Esophagus (tissue), 2 donors: ENCODE results near the gene GYPC. TPM values are rescaled to one million over a fixed set of nuclear protein-coding genes. Genes with fewer than 3 reads are reported as not detected.

Experiments
- H3K27ac ChIP-seq, 2 donors: one replicate each; pipeline ENCODE4 v1.5.1; 2013; ENCODE audit warnings: low read depth in 2 of 2, mild to moderate bottlenecking in 2 of 2, inconsistent platforms in 1 of 2, low read length in 1 of 2, moderate library complexity in 1 of 2
- H3K27me3 ChIP-seq, 2 donors: one replicate each; pipeline ENCODE4 v1.6.1; 2013; ENCODE audit warnings: low read length in 2 of 2, control low read depth in 1 of 2, mild to moderate bottlenecking in 1 of 2; ENCODE audit not compliant: insufficient read depth in 2 of 2, control insufficient read depth in 1 of 2
- H3K36me3 ChIP-seq, 2 donors: one replicate each; pipeline ENCODE4 v1.6.1; 2013; ENCODE audit warnings: low read length in 1 of 2; ENCODE audit not compliant: control insufficient read depth in 2 of 2, insufficient read depth in 2 of 2
- H3K4me1 ChIP-seq, 2 donors: one replicate each; pipeline ENCODE4 v1.6.1; 2013; ENCODE audit warnings: low read length in 1 of 2; ENCODE audit not compliant: control insufficient read depth in 2 of 2, insufficient read depth in 2 of 2
- H3K4me3 ChIP-seq, 2 donors: one replicate each; pipeline ENCODE4 v1.5.1; 2013; ENCODE audit warnings: low read length in 2 of 2, mild to moderate bottlenecking in 2 of 2, low read depth in 1 of 2, moderate library complexity in 1 of 2
- H3K9me3 ChIP-seq, 2 donors: one replicate each; pipeline ENCODE4 v1.6.1; 2013; ENCODE audit warnings: mild to moderate bottlenecking in 2 of 2, low read depth in 1 of 2, low read length in 1 of 2, moderate library complexity in 1 of 2; ENCODE audit not compliant: control insufficient read depth in 2 of 2, insufficient read depth in 1 of 2
- WGBS, 2 donors: extraction: QIAGEN DNeasy Blood & Tissue Kit; methylation state at CpG; one replicate each; pipeline ENCODE4 v1.1.7; 2013; 5-methylcytosine and 5-hydroxymethylcytosine counted together
- polyA plus RNA-seq, 2 donors: library from polyadenylated mRNA; stranded (reverse); fragments of 200-250 nt; gene quantifications; one replicate each; pipeline ENCODE4 v1.2.3, GENCODE V29; 2013
- donor health status: healthy with polysubstance abuse.
- donor health status: Bipolar disorder and iron deficiency.

GYPC gene
- polyA plus RNA-seq, 2 donors: 23.7 to 25.0 TPM

DNA sequence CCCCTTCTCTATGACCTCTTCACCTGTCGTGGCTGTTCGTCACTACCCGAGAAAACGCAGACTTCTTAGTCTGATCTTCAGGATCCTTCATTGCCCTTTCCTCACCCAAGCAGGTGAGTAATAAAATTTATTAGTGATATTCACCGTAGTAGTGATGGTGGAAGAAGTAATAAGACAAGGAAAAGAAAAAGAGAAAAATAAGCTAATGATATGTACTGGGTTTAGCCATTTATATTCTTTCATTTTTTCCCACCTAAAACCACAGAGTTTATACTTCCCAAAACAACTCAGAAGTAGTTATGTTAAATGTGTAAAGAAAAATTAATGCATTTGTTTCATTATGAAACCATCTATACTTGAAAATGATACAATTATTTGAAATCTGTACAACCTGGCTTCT, 19.7 kb downstream of the GYPC start:
- Histone ChIP-seq H3K4me3 (no peak overlapping the region), H3K9me3 (no peaks in the 10 kb centered on the region), H3K27me3 (no peaks in the 10 kb centered on the region), H3K36me3 (peaks cover 0 to 4% of the 10 kb centered on the region in 2 donors), H3K27ac (no peak overlapping the region), H3K4me1 (peaks cover 2 to 4% of the 10 kb centered on the region in 2 donors)
- 97% methylated on average over 5 of the region's 5 CpGs for WGBS, 2 donors

DNA sequence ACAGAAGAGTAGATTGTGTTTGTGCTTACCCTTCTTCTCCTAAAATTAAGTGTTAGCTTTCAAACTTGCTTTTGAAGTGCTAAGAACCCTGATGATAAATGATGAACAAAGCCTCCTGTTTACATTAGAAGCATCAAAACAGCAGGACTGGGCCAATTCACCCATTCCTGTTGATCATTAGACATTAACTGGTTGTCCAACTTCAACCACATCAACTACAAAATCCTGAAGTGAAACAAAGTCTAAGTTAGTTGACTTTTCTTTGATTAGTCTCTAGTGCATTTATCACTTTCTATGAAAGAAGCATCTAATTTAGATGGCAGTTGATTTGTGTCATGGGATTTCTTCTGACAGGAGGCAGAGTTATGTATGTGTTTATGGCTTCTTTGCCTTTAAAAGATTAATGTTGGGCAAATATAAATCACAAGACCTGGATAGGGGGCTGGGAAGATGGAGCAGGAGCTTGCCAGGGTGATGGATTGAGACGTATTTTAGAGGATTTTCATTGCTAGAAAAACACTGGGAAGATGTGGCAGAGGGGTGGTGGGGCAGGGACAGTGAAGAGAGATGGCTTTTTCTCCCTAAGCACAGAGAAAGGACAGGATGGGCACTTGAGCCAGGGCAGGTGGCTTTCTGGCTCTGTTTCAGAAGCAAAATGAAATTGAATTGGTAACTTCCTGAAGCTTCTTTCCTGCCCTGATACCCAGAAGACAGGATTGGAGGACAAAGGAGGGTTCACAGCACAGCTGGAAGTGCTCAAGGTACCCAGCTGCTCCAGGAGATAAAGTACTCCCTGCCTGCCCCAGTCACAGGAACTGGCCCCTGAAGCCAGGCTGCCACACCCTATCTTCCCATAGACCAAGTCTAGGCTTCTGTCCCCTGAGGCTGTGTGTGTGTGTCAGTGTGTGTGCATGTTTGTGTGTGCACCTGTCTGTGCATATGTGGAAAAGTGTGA, 20.5 kb downstream of the GYPC start:
- no peaks in the 10 kb centered on the region for H3K9me3 ChIP-seq
- no peak overlapping the region for H3K4me3 ChIP-seq
- peaks cover 2 to 4% of the 10 kb centered on the region in 2 donors for H3K4me1 ChIP-seq
- H3K27me3 ChIP-seq: no peaks in the 10 kb centered on the region
- WGBS, 2 donors: 67 to 86% methylated on average over 1 of the region's 1 CpG
- H3K36me3 ChIP-seq: peaks cover 0 to 4% of the 10 kb centered on the region in 2 donors
- H3K27ac ChIP-seq: no peak overlapping the region

- Histone ChIP-seq H3K36me3 (peaks cover 0 to 4% of the 10 kb centered on the region in 2 donors), H3K27me3 (no peaks in the 10 kb centered on the region), H3K4me1 (peaks cover 2 to 7% of the 10 kb centered on the region in 2 donors), H3K9me3 (no peaks in the 10 kb centered on the region), H3K4me3 (no peak overlapping the region), H3K27ac (no peak overlapping the region)
- WGBS, 2 donors: 83 to 92% methylated on average over 1 of the region's 1 CpG
Measured at GRCh38 chr2:126677176-126677538, 21.2 kb downstream of the GYPC start.

- Histone ChIP-seq H3K27me3 (no peaks in the 10 kb centered on the region), H3K36me3 (peaks cover 0 to 4% of the 10 kb centered on the region in 2 donors), H3K4me1 (peaks cover 2 to 7% of the 10 kb centered on the region in 2 donors), H3K27ac (no peak overlapping the region), H3K4me3 (no peak overlapping the region), H3K9me3 (no peaks in the 10 kb centered on the region)
- WGBS, 2 donors: 61 to 67% methylated on average over 13 of the region's 13 CpGs
Measured at GRCh38 chr2:126678269-126679065, 22.5 kb downstream of the GYPC start.

GRCh38 chr2:126679094-126679713, 23.2 kb downstream of the GYPC start:
- whole genome bisulfite sequencing, 2 donors: 92 to 95% methylated on average over 9 of the region's 9 CpGs
- Histone ChIP-seq H3K4me3 (no peak overlapping the region), H3K36me3 (peaks cover 0 to 4% of the 10 kb centered on the region in 2 donors), H3K27ac (no peak overlapping the region), H3K4me1 (peaks cover 2 to 7% of the 10 kb centered on the region in 2 donors), H3K27me3 (no peaks in the 10 kb centered on the region), H3K9me3 (no peaks in the 10 kb centered on the region)

GRCh38 chr2:126681505-126681904, 25.5 kb downstream of the GYPC start:
- Histone ChIP-seq H3K9me3 (no peaks in the 10 kb centered on the region), H3K4me3 (no peak overlapping the region), H3K27me3 (no peaks in the 10 kb centered on the region), H3K4me1 (peaks cover 2 to 7% of the 10 kb centered on the region in 2 donors), H3K27ac (no peak overlapping the region), H3K36me3 (peaks cover 0 to 4% of the 10 kb centered on the region in 2 donors)
- 85 to 92% methylated on average over 6 of the region's 6 CpGs for WGBS, 2 donors

- H3K27ac ChIP-seq: no peak overlapping the region
- H3K4me3 ChIP-seq: no peak overlapping the region
- WGBS, 2 donors: 81 to 89% methylated on average over 4 of the region's 4 CpGs
Measured at GRCh38 chr2:126685629-126686028, 29.7 kb downstream of the GYPC start.

DNA sequence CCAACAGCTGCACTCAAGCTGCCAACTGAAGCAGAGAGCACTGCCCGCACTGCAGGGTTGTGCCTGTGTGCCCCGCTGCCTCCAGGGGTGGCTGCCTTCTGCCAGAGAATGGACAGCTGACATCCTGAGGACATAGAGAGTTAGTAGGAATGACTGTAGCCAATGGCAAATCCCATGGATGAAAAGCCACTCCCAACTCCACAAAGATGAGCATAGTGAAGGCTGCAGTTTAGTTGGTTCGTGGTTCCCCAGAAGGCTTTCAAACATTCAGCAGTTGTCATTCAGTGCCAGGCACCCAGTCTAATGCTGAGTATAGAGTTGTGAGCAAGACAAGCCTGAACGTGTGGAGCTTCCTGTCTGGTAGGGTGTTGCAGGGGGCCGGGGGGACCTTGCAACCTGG, 30.3 kb downstream of the GYPC start:
- Histone ChIP-seq H3K36me3 (peaks cover 0 to 3% of the 10 kb centered on the region in 2 donors), H3K27ac (no peak overlapping the region), H3K27me3 (no peaks in the 10 kb centered on the region), H3K9me3 (peaks cover 0 to 2% of the 10 kb centered on the region in 2 donors), H3K4me1 (peaks cover 0 to 3% of the 10 kb centered on the region in 2 donors), H3K4me3 (no peak overlapping the region)
- 79 to 83% methylated on average over 5 of the region's 5 CpGs for WGBS, 2 donors

More at GRCh38 chr2:126685629-126686028, 29.7 kb downstream of the GYPC start:
- peaks cover 0 to 2% of the 10 kb centered on the region in 2 donors for H3K9me3 ChIP-seq
- peaks cover 0 to 3% of the 10 kb centered on the region in 2 donors for H3K4me1 ChIP-seq
- no peaks in the 10 kb centered on the region for H3K27me3 ChIP-seq
- peaks cover 0 to 3% of the 10 kb centered on the region in 2 donors for H3K36me3 ChIP-seq

- peaks cover 0 to 3% of the 10 kb centered on the region in 2 donors for H3K36me3 ChIP-seq
- H3K4me3 ChIP-seq: no peak overlapping the region
- peaks cover 0 to 2% of the 10 kb centered on the region in 2 donors for H3K9me3 ChIP-seq
- H3K27me3 ChIP-seq: no peaks in the 10 kb centered on the region
- WGBS, 2 donors: 89 to 90% methylated on average over 5 of the region's 5 CpGs
- no peak overlapping the region for H3K27ac ChIP-seq
- peaks cover 0 to under 1% of the 10 kb centered on the region in 2 donors for H3K4me1 ChIP-seq
Measured at GRCh38 chr2:126686841-126687485, 31.0 kb downstream of the GYPC start.
